HG03520 (cell line): ENCODE results near the gene MID1.

Experiments
- ATAC-seq: cut with Tn5 transposase; IDR thresholded peaks from one replicate; pipeline ENCODE4 v1.9.1; 2021; ENCODE audit warnings: mild to moderate bottlenecking, moderate library complexity; ENCODE audit not compliant: unreplicated experiment

The MID1 gene, protein sequence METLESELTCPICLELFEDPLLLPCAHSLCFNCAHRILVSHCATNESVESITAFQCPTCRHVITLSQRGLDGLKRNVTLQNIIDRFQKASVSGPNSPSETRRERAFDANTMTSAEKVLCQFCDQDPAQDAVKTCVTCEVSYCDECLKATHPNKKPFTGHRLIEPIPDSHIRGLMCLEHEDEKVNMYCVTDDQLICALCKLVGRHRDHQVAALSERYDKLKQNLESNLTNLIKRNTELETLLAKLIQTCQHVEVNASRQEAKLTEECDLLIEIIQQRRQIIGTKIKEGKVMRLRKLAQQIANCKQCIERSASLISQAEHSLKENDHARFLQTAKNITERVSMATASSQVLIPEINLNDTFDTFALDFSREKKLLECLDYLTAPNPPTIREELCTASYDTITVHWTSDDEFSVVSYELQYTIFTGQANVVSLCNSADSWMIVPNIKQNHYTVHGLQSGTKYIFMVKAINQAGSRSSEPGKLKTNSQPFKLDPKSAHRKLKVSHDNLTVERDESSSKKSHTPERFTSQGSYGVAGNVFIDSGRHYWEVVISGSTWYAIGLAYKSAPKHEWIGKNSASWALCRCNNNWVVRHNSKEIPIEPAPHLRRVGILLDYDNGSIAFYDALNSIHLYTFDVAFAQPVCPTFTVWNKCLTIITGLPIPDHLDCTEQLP

GRCh38 chrX:10620121-10620699 is at the start of gene MID1:
TSS of gene MID1 (minus strand) at chrX:10620585. CDS start at chrX:10567547, 53,038 bp downstream.
- no peak for ATAC-seq

DNA sequence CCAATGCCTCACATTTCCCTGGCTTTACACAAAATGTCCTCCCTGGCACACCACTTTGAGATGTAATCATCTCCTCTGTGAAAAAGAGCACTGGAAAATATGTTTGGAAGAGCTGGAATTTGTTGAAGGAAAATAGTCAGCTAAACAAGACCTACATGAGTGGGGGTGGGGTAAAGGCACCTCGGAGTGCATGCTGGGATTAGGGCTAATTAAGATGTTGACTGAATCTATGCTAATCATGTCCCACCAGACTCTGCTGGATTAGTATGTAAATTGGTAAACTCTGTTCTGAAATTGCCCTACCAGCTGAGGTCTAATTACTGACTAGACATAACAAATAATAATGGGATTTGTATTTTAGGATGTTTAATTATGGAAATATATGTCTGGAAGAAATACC is 46.8 kb upstream of the MID1 start:
- no peak for ATAC-seq

DNA sequence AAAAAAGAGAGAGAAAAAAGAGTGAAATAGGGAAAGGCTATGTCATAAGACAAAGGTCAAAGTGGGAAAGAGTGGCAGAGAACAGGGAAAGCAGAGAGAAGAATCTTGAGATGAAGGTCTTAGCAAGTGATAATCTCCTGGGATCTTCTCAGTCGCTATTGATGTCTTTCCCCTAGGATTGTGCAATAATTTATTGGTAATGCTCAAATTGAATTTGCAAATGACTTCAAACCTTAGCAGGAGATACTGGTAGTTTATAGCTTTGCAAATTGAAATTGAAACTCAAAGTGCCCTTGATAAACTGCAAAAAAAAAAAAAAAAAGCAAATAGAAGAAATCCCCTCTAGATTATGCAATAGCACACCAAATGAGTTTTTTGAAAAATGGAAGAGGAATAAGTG is 45.7 kb upstream of the MID1 start:
- ATAC-seq, result no peak

GRCh38 chrX:10665681-10666080 is 45.3 kb upstream of the MID1 start:
- ATAC-seq, result no peak

GRCh38 chrX:10660171-10660570 is 39.8 kb upstream of the MID1 start:
- no peak for ATAC-seq

GRCh38 chrX:10656214-10656613 is 35.8 kb upstream of the MID1 start:
- ATAC-seq, result no peak

DNA sequence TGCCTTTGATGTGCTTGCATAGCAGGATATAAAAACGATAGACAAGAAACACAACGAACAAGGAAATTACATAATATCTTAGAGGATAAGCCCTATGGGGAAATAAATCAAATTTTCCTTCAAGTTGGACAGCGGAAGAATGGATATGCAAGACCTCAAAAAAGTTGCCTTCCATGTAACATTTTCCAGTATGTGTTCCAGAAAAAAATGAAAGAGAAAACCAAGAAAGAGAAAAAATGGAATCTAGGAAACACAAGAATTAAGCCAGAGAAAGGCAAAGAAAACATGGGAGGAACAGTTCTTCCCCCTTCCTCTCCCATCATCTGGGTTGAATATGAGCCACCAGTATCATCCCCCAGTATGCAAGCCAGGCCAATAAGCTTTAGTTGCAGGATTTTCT is 34.6 kb upstream of the MID1 start:
- ATAC-seq, result no peak

- ATAC-seq, result no peak
Measured at GRCh38 chrX:10653302-10653701, 32.9 kb upstream of the MID1 start.

DNA sequence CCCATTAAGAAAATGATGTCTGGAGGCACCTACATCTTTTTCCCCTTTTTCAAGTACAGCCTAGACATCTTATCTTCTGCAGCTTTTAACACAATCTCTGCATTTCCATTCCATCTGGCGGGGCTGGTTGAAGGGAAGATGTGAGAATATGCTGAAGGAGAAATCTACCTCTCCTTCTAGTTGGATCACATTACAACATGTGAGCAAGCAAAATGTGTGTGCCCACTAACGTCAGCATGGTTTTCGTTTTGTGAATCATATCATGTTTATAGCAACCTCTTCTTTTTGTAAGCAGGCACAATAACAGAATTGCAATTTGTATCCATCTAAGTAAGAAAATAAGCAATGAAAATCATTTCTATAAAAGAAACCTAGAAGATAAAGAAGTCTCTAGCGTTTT is 28.9 kb upstream of the MID1 start:
- no peak for ATAC-seq

DNA sequence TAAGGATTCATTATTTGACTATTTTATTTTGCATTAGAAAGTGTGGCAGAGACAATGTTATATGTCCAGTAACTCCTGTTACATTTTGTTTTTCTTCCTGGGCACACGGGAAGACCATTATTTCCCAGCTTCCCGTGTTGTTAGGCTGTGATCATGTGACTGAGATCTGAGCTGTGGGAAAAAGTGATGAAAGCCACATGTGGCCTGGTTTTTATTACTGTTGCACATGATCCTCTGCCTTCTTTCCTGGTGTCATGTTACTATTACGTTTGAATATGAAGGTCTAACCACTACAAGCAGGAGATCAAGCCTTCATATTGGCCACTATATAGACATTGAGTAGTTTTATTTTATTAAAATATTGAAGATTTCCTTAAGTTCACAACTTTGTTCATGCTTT is 28.2 kb upstream of the MID1 start:
- no peak for ATAC-seq

- no peak for ATAC-seq
Measured at GRCh38 chrX:10636851-10637250, 16.5 kb upstream of the MID1 start.

DNA sequence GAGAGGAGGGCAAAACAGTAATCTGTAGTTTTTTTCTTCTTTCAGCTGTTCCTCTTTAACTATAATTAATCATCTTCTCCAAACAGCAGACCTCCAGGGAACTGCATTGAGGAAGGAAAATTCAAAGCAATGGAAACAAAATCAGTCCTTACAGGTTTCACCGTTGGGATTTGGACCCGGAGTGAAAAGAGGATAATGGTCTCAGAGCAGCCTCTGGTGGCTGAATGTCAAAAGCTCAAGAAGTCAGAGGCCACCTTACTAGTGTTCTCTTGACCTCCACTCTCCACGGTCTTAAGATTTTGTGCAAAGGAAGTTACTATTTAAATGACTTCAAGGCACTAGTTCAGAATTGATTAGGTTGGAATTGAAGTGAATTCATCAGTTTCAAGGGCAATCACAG is 16.0 kb upstream of the MID1 start:
- ATAC-seq, result no peak

- ATAC-seq, result no peak
Measured at GRCh38 chrX:10634392-10635161, 14.2 kb upstream of the MID1 start.

DNA sequence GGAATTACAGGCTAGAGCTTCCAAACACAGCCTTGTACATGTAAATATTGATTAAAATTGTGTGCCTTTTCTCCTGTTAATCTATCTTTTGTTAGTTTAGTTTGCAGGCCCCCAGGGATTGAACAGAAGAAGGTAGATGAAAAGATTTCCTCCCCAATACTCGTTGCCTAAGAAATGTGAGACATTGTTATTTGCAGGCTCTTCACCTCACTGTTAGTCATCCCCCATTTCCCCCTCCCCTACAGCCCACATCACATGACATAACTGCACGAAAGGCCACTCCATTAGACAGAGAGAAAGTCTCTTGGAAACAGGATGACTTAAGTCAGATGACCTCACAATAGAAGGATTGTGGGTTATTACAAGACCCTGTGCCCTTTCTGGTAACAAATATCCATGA is 13.3 kb upstream of the MID1 start:
- ATAC-seq, result no peak

DNA sequence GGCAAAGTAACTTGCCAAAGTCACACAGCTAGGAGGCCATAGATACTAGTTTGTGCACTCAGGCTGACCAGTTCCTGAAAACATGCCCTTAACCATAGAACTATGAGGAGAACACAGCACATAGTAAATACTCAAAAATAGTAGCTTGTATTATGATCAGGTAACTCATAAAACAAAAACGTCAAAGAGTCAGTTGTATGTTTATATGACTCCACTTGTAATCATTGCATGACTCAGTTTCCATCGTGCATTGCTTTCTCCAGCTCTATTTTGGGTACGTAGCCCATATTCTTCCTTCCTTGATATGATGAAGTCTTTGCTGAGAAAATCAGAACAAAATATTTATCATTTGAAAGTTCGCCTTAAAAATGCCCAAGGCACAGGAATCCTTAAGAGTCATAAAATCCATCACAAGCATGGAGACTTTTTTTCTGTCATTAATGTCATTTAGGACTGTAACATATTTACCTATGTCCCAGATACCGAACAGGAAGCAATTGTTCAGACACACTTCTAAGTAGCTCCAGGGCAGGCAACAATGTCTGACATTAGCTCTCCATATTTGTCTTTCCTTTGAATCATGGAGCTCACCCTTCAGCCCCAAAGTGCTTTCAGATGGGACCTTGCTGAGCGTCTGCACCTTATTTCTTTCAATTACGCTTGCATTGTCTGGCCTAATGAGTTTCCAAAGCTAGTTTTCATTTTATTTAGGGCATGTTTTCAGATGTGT is 11.2 kb upstream of the MID1 start:
- no peak for ATAC-seq

DNA sequence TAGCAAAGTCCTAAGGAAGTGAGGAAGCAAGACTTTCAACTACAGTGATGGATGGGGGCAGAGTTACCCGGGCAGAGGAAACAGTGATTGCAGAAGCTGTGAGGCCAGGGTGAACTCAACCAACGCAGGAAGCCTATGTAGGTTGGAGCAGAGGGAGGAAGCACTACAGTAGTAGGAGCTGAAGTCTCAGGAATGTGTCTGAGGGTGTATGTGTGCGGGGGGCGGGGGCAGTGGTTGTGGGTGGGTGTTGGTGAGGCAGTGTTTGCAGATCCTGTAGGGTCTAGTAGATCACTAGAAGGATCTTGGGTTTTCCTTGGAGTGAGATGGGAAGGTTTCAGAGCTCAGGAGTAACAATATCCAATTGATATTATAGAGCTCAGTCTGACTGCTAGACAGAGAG is 9.9 kb upstream of the MID1 start:
- ATAC-seq, result no peak

- ATAC-seq, result no peak
Measured at GRCh38 chrX:10629905-10630304, 9.5 kb upstream of the MID1 start.

- no peak for ATAC-seq
Measured at GRCh38 chrX:10628906-10629305, 8.5 kb upstream of the MID1 start.

- ATAC-seq, result no peak
Measured at GRCh38 chrX:10622197-10622596, 1.8 kb upstream of the MID1 start.

GRCh38 chrX:10619425-10620046 is 849 bp downstream of the MID1 start:
- ATAC-seq, result no peak
